GM23338 (cell line): ENCODE results near the gene CCND1. TPM values are rescaled to one million over a fixed set of nuclear protein-coding genes. Genes with fewer than 3 reads are reported as not detected.

Experiments used
- ATAC-seq: fragments of 200-7000 bp; cut with Tn5 transposase; 3 replicates; pipeline ENCODE4 v1.9.1; 2020
- DNase-seq: peaks from one replicate; pipeline ENCODE4 v3.0.0-alpha.2; 2015; ENCODE audit warnings: low spot score
- H2AFZ ChIP-seq: fragments of 200-600 bp; sonication (generic); 2 replicates; pipeline ENCODE4 v1.8.0; 2016; ENCODE audit warnings: antibody characterized with exemption, mild to moderate bottlenecking, moderate library complexity
- H3F3A ChIP-seq: fragments of 200-600 bp; sonication (generic); replicated peaks from 2 replicates; pipeline ENCODE4 v1.8.0; 2017; ENCODE audit warnings: antibody characterized with exemption, mixed run types, low read depth
- H3K27ac ChIP-seq: fragments of 200-600 bp; sonication (generic); 2 replicates; pipeline ENCODE4 v1.6.1; 2016; ENCODE audit warnings: low read depth
- H3K27me3 ChIP-seq: fragments of 200-600 bp; sonication (generic); 2 replicates; pipeline ENCODE4 v1.8.0; 2016; ENCODE audit warnings: mild to moderate bottlenecking, mixed run types, moderate library complexity; ENCODE audit not compliant: insufficient read depth
- H3K36me3 ChIP-seq: fragments of 200-600 bp; sonication (generic); 2 replicates; pipeline ENCODE4 v1.8.0; 2016; ENCODE audit warnings: mild to moderate bottlenecking; ENCODE audit not compliant: insufficient read depth
- H3K4me1 ChIP-seq: fragments of 200-600 bp; sonication (generic); 2 replicates; pipeline ENCODE4 v1.8.0; 2016; ENCODE audit warnings: mild to moderate bottlenecking, moderate library complexity; ENCODE audit not compliant: insufficient read depth
- H3K4me2 ChIP-seq: fragments of 200-600 bp; sonication (generic); 2 replicates; pipeline ENCODE4 v1.7.1; 2017; ENCODE audit warnings: mixed run types
- H3K4me3 ChIP-seq: fragments of 200-600 bp; sonication (generic); 2 replicates; pipeline ENCODE4 v1.6.1; 2016; ENCODE audit warnings: mixed run types
- H3K79me2 ChIP-seq: fragments of 200-600 bp; sonication (generic); replicated peaks from 2 replicates; pipeline ENCODE4 v1.8.0; 2017; ENCODE audit warnings: mild to moderate bottlenecking; ENCODE audit not compliant: insufficient read depth
- H3K9me2 ChIP-seq: fragments of 200-600 bp; sonication (generic); 2 replicates; pipeline ENCODE4 v1.8.0; 2017; ENCODE audit not compliant: insufficient read depth
- H4K20me1 ChIP-seq: fragments of 200-600 bp; sonication (generic); replicated peaks from 2 replicates; pipeline ENCODE4 v1.8.0; 2017; ENCODE audit warnings: mild to moderate bottlenecking; ENCODE audit not compliant: insufficient read depth
- H3K27ac Mint-ChIP-seq: 2 replicates; pipeline ENCODE4 v1.8.0; 2020; ENCODE audit warnings: inconsistent platforms, mild to moderate bottlenecking, moderate library complexity, mixed read lengths
- H3K27me3 Mint-ChIP-seq: 3 replicates; pipeline ENCODE4 v1.8.0; 2022; ENCODE audit warnings: low read depth, mild to moderate bottlenecking, moderate library complexity, mixed read lengths, inconsistent platforms; ENCODE audit not compliant: insufficient read depth, poor library complexity
- H3K36me3 Mint-ChIP-seq: 3 replicates; pipeline ENCODE4 v1.8.0; 2021; ENCODE audit warnings: low read depth, mild to moderate bottlenecking, inconsistent platforms, moderate library complexity, mixed read lengths
- H3K4me1 Mint-ChIP-seq: 3 replicates; pipeline ENCODE4 v1.8.0; 2020; ENCODE audit warnings: mild to moderate bottlenecking, inconsistent platforms, mixed read lengths
- H3K4me3 Mint-ChIP-seq: 3 replicates; pipeline ENCODE4 v1.8.0; 2021; ENCODE audit warnings: moderate library complexity, mild to moderate bottlenecking, inconsistent platforms, mixed read lengths
- H3K9me3 Mint-ChIP-seq: 3 replicates; pipeline ENCODE4 v1.8.0; 2020; ENCODE audit warnings: moderate library complexity, mild to moderate bottlenecking, inconsistent platforms, mixed read lengths
- CREB1 ChIP-seq: fragments of 250-450 bp; sonication (Bioruptor Pico); IDR thresholded peaks from 2 replicates; pipeline ENCODE4 v1.5.0; 2020; ENCODE audit warnings: low read depth, mild to moderate bottlenecking, moderate library complexity
- EZH2 ChIP-seq: fragments of 200-600 bp; sonication (generic); IDR thresholded peaks from one replicate; pipeline ENCODE4 v1.8.0; 2017; ENCODE audit warnings: antibody characterized with exemption, mild to moderate bottlenecking, low read depth; ENCODE audit not compliant: unreplicated experiment
- EZH2phosphoT487 ChIP-seq: fragments of 200-600 bp; sonication (generic); IDR thresholded peaks from one replicate; pipeline ENCODE4 v1.8.1; 2018; ENCODE audit warnings: antibody characterized with exemption; ENCODE audit not compliant: unreplicated experiment
- JUNB ChIP-seq: IDR thresholded peaks from one replicate; pipeline ENCODE4 v1.6.1; 2016; ENCODE audit warnings: antibody characterized with exemption; ENCODE audit not compliant: unreplicated experiment
- NANOG ChIP-seq: IDR thresholded peaks from 2 replicates; pipeline ENCODE4 v1.6.1; 2016; ENCODE audit warnings: antibody characterized with exemption, borderline replicate concordance
- POLR2AphosphoS5 ChIP-seq: IDR thresholded peaks from 2 replicates; pipeline ENCODE4 v1.6.1; 2016; ENCODE audit warnings: antibody characterized with exemption, low read depth
- STAT1 ChIP-seq: IDR thresholded peaks from one replicate; pipeline ENCODE4 v1.6.1; 2016; ENCODE audit warnings: antibody characterized with exemption; ENCODE audit not compliant: unreplicated experiment
- ZNF114 ChIP-seq: fragments of 250-450 bp; sonication (Bioruptor Pico); IDR thresholded peaks from 2 replicates; pipeline ENCODE4 v1.5.0; 2020; ENCODE audit warnings: mild to moderate bottlenecking, moderate library complexity
- ZNF331 ChIP-seq: fragments of 250-450 bp; sonication (Bioruptor Pico); IDR thresholded peaks from 2 replicates; pipeline ENCODE4 v1.5.0; 2020; ENCODE audit warnings: low read depth, mild to moderate bottlenecking, moderate library complexity
- polyA plus RNA-seq: library from polyadenylated mRNA; unstranded; fragments of >200 nt; fragmentation: Nextera tagmentation; extraction: Ambion mirVana; gene quantifications from 2 replicates; pipeline ENCODE4 v1.2.1, GENCODE V29; 2016
- total RNA-seq: library from RNA; depleted of rRNA; stranded (reverse); fragments of >200 nt; shearing (Covaris generic); gene quantifications from 2 replicates; pipeline ENCODE4 v1.2.3, GENCODE V29; 2014
- TF ChIP-seq, protein P1 (sequence below): fragments of 250-450 bp; sonication (Bioruptor Pico); IDR thresholded peaks from 2 replicates; pipeline ENCODE4 v1.5.0; 2020; ENCODE audit warnings: mild to moderate bottlenecking, moderate library complexity
- TF ChIP-seq, protein P2 (sequence below): IDR thresholded peaks from 2 replicates; pipeline ENCODE4 v1.6.1; 2016; ENCODE audit warnings: antibody characterized with exemption

The CCND1 gene
- total and polyA plus RNA-seq, 2 experiments from 2014 or later: 109 to 183 TPM

DNA sequence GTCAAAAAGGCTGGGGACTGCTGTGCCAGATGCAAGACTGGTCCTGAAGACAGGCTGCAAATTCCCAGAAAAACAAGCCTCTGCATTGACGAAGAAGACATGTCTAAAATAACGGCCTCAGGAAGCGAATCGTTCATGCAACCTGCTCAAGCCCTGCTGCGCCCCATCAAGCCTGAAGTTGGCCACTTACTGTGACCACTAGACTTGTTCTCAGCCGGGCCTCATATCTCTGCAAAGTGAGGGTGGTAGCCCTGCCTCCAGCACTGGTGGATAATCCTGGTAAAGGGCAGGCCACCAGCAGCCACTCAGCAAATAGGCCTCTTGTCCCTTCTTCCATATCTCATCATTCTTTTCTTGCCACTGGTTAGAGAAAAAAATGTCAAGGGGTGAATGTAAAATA is 22.4 kb downstream of the CCND1 start:
- no peaks in the 10 kb centered on the region; the same call in 1 of the 2 replicates for H4K20me1 ChIP-seq
- H3K4me1 Mint-ChIP-seq: peaks cover 13% of the 10 kb centered on the region
- no peak overlapping the region for H3K27ac ChIP-seq
- no peaks in the 10 kb centered on the region for H3K9me2 ChIP-seq
- H3K27me3 ChIP-seq: no peaks in the 10 kb centered on the region
- TF ChIP-seq POLR2AphosphoS5 (no peak), EZH2 (no peak), EZH2phosphoT487 (no peak), JUNB (no peak)
- TF ChIP-seq, protein P1, sequence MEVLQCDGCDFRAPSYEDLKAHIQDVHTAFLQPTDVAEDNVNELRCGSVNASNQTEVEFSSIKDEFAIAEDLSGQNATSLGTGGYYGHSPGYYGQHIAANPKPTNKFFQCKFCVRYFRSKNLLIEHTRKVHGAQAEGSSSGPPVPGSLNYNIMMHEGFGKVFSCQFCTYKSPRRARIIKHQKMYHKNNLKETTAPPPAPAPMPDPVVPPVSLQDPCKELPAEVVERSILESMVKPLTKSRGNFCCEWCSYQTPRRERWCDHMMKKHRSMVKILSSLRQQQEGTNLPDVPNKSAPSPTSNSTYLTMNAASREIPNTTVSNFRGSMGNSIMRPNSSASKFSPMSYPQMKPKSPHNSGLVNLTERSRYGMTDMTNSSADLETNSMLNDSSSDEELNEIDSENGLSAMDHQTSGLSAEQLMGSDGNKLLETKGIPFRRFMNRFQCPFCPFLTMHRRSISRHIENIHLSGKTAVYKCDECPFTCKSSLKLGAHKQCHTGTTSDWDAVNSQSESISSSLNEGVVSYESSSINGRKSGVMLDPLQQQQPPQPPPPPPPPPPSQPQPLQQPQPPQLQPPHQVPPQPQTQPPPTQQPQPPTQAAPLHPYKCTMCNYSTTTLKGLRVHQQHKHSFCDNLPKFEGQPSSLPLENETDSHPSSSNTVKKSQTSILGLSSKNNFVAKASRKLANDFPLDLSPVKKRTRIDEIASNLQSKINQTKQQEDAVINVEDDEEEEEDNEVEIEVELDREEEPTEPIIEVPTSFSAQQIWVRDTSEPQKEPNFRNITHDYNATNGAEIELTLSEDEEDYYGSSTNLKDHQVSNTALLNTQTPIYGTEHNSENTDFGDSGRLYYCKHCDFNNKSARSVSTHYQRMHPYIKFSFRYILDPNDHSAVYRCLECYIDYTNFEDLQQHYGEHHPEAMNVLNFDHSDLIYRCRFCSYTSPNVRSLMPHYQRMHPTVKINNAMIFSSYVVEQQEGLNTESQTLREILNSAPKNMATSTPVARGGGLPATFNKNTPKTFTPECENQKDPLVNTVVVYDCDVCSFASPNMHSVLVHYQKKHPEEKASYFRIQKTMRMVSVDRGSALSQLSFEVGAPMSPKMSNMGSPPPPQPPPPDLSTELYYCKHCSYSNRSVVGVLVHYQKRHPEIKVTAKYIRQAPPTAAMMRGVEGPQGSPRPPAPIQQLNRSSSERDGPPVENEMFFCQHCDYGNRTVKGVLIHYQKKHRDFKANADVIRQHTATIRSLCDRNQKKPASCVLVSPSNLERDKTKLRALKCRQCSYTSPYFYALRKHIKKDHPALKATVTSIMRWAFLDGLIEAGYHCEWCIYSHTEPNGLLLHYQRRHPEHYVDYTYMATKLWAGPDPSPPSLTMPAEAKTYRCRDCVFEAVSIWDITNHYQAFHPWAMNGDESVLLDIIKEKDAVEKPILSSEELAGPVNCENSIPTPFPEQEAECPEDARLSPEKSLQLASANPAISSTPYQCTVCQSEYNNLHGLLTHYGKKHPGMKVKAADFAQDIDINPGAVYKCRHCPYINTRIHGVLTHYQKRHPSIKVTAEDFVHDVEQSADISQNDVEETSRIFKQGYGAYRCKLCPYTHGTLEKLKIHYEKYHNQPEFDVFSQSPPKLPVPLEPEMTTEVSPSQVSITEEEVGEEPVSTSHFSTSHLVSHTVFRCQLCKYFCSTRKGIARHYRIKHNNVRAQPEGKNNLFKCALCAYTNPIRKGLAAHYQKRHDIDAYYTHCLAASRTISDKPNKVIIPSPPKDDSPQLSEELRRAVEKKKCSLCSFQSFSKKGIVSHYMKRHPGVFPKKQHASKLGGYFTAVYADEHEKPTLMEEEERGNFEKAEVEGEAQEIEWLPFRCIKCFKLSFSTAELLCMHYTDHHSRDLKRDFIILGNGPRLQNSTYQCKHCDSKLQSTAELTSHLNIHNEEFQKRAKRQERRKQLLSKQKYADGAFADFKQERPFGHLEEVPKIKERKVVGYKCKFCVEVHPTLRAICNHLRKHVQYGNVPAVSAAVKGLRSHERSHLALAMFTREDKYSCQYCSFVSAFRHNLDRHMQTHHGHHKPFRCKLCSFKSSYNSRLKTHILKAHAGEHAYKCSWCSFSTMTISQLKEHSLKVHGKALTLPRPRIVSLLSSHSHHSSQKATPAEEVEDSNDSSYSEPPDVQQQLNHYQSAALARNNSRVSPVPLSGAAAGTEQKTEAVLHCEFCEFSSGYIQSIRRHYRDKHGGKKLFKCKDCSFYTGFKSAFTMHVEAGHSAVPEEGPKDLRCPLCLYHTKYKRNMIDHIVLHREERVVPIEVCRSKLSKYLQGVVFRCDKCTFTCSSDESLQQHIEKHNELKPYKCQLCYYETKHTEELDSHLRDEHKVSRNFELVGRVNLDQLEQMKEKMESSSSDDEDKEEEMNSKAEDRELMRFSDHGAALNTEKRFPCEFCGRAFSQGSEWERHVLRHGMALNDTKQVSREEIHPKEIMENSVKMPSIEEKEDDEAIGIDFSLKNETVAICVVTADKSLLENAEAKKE: no peak
- peaks cover 16% of the 10 kb centered on the region for H3K36me3 Mint-ChIP-seq
- peaks cover 12% of the 10 kb centered on the region for H3K27me3 Mint-ChIP-seq
- no peak overlapping the region for H3K4me3 Mint-ChIP-seq
- H3K4me2 ChIP-seq: no peak overlapping the region
- no peaks in the 10 kb centered on the region for H3K9me3 Mint-ChIP-seq
- H3K36me3 ChIP-seq: no peaks in the 10 kb centered on the region
- ATAC-seq (no peak), DNase-seq (no peak)
- peaks cover 7% of the 10 kb centered on the region for H3K4me1 ChIP-seq
- H3F3A ChIP-seq: 0 out of 2 replicates have a peak, but pooled peaks cover 8% of the 10 kb centered on the region
- no peaks in the 10 kb centered on the region; the same call in 1 of the 2 replicates for H3K79me2 ChIP-seq
- no peak overlapping the region for H3K4me3 ChIP-seq
- no peak overlapping the region for H3K27ac Mint-ChIP-seq
- H2AFZ ChIP-seq: no peak overlapping the region

DNA sequence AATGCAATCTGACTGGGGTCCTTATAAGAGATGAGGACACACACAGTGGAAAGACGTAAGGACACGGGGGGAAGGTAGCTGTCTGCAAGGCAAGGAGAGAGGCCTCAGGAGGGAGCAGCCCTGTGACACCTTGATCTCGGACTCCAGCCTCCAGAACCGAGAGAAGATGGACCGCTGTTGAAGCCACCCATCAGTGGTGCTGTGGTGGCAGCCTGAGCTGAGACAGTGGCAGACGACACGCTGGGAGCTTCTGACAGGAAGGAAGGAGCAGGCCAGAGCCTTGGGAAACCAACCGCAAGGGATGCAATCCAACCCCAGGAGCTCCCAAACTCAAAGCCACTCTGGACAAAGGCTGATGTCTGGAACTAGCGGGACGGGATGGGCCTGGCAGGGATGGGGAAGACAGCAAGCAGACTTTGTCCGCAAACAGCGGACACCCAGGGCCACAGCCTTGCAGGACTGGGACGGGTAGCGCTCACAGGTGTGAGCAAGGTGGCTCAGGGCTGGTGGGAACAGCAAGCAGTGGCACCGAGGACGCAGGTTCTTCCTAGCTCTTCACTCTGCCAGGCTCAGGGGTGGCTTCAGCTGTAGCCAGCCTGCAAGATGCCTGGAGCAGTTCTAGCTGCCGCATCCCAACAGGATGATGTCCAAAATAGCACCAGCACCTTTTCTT is 23.3 kb downstream of the CCND1 start:
- ATAC-seq (no peak), DNase-seq (no peak)
- Histone ChIP-seq H2AFZ (no peak overlapping the region), H3F3A (no peaks in the 10 kb centered on the region), H3K9me2 (no peaks in the 10 kb centered on the region), H3K4me3 (no peak overlapping the region), H3K4me1 (no peaks in the 10 kb centered on the region), H3K27me3 (no peaks in the 10 kb centered on the region), H3K36me3 (peaks cover 4% of the 10 kb centered on the region; the same call in 1 of the 2 replicates), H4K20me1 (no peaks in the 10 kb centered on the region; the same call in 1 of the 2 replicates), H3K27ac (no peak overlapping the region), H3K79me2 (peaks cover 2% of the 10 kb centered on the region; the same call in 1 of the 2 replicates), H3K4me2 (no peak overlapping the region)
- Mint-ChIP-seq H3K4me1 (peaks cover 7% of the 10 kb centered on the region), H3K4me3 (no peak overlapping the region), H3K27me3 (peaks cover 14% of the 10 kb centered on the region), H3K9me3 (no peaks in the 10 kb centered on the region), H3K36me3 (peaks cover 20% of the 10 kb centered on the region), H3K27ac (no peak overlapping the region; the same call in 1 of the 2 replicates)
- TF ChIP-seq ZNF331 (CRISPR knock-in tag) (no peak), JUNB (no peak), ZNF114 (CRISPR knock-in tag) (no peak), CREB1 (CRISPR knock-in tag) (no peak), STAT1 (no peak), EZH2phosphoT487 (no peak), NANOG (no peak)
- TF ChIP-seq, protein P2, sequence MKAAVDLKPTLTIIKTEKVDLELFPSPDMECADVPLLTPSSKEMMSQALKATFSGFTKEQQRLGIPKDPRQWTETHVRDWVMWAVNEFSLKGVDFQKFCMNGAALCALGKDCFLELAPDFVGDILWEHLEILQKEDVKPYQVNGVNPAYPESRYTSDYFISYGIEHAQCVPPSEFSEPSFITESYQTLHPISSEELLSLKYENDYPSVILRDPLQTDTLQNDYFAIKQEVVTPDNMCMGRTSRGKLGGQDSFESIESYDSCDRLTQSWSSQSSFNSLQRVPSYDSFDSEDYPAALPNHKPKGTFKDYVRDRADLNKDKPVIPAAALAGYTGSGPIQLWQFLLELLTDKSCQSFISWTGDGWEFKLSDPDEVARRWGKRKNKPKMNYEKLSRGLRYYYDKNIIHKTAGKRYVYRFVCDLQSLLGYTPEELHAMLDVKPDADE: no peak
